Left renal cortex interstitium (tissue), 4 donors: ENCODE data around the gene PLA2G2D. TPM values are rescaled to one million over a fixed set of nuclear protein-coding genes. Genes with fewer than 3 reads are reported as not detected.

Source experiments
- DNase-seq, 4 donors: peaks; one replicate each; pipeline ENCODE4 v3.0.0-alpha.2; 2013; ENCODE audit warnings: low read depth in 4 of 4, low spot score in 2 of 4, missing footprints in 1 of 4
- polyA plus RNA-seq, 4 donors: library from polyadenylated mRNA; unstranded; fragments of 120-200 nt; gene quantifications; one replicate each; pipeline ENCODE4 v1.2.1, GENCODE V29; 2013; ENCODE audit not compliant: insufficient read length in 4 of 4

Gene PLA2G2D
- polyA plus RNA-seq, 4 donors: 0.05 to 0.06 (median 0.06) TPM; not detected in 1

DNA sequence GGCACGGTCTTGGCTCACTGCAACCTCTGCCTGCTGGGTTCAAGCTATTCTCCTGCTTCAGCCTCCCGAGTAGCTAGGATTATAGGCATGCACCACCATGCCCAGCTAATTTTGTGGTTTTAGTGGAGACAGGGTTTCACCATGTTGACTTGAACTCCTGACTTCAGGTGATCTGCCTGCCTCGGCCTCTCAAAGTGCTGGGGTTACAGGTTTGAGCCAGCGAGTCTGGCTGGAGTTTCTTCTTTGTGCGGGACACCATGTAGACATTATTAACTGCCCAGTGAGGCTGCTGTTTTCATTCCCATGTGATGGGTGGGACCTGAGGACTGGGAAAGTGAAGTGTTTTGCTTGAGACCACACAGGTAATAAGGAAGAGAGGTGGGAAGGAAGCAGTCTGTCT, 26.0 kb downstream of the PLA2G2D start:
- no peak for DNase-seq

DNA sequence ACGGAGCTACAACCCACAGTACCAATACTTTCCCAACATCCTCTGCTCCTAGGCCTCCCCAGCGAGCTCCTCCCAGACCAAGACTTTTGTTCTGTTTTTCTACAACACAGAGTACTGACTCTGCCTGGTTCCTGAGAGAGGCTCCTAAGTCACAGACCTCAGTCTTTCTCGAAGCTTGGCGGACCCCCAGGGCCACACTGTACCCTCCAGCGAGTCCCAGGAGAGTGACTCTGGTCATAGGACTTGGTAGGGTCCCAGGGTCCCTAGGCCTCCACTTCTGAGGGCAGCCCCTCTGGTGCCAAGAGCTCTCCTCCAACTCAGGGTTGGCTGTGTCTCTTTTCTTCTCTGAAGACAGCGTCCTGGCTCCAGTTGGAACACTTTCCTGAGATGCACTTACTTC, 28.7 kb downstream of the PLA2G2D start:
- DNase-seq: no peak

DNA sequence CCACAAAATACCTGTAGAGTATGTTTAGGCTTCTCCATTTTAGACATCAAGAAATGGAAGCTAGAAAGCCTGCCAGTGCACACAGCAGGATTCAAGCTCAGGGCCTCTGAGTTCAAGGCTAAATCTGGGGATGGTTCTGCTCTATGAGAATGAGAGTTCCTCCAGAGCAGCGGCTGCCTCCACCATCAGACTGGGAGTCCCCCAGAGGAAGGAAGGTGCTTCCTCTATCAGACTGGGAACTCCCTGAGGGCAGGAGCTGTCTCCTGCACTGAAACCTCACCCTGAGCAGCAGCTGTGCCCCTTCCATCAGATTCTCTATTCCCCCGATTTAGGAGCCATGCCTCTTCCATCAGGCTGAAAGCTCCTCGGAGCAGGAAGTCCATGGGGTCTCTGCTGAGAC, 29.2 kb downstream of the PLA2G2D start:
- DNase-seq: no peak

DNA sequence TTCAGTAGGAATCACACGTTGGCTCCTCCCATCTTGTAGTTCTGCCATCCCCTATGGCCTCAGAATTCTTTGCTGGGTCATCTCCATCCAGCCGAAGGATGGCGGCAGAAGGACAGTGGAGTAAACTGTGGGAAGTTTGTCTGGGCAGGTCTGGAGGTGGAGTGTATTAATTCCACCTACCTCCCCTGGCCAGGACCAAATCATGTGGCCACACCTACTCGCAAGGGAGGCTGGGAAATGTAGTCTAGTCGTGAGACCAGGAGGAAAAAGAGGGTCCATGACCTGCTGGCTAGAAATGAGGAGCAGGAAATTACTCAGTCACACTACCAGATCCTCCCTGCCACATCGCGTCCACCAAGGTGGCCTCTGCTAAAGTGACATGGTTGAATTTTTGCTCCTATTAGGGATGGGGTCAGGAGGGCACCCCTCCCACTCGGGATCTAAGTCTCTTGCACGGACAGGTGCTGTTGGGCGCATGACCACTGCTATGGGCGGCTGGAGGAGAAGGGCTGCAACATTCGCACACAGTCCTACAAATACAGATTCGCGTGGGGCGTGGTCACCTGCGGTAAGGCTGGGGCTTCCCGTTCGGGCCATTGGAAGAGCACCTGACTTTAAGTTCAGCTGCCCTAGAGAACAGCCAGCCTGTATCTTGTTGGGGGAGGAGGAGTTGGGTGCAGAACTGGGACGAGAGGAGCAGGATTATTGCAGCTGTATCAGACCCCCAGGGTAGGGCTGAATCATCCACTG, 29.8 kb downstream of the PLA2G2D start:
- no peak for DNase-seq

DNA sequence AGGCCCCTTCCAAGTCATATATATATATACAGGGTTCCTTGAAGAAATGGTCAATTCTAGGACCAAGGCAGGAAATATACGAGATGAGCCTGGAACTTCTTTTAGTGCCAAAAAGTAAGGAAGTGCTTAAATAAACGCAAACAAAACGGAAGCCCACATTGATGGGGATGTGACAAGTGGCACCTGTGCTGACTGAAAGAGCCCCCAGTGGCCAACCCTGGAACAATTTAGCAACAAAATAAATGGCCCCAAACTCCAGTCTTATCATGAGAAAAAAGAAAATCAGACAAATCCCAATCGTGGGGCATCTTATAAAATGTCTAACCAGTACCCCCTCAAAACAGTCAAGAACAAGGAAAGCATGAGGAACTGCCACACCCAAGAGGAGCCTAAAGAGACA, 31.7 kb downstream of the PLA2G2D start:
- no peak for DNase-seq

DNA sequence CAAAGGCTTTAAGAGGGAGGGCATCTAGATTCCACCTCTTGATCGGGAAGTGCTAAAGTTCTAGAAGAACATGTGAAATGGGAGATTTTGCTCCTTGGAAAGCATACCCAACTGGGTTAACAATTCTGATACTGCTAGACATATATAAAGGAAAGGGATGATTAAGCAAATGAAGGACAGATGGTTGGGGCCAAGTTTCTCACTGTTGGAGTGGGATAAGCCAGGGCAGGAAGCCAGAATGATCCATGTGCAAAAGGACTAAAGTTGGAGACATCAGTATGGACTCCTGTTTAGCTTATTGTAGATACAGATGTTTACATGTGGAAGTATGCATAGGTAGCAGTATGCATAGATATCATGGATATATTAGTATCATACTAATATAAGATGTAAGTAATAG, 32.5 kb downstream of the PLA2G2D start:
- no peak for DNase-seq

DNA sequence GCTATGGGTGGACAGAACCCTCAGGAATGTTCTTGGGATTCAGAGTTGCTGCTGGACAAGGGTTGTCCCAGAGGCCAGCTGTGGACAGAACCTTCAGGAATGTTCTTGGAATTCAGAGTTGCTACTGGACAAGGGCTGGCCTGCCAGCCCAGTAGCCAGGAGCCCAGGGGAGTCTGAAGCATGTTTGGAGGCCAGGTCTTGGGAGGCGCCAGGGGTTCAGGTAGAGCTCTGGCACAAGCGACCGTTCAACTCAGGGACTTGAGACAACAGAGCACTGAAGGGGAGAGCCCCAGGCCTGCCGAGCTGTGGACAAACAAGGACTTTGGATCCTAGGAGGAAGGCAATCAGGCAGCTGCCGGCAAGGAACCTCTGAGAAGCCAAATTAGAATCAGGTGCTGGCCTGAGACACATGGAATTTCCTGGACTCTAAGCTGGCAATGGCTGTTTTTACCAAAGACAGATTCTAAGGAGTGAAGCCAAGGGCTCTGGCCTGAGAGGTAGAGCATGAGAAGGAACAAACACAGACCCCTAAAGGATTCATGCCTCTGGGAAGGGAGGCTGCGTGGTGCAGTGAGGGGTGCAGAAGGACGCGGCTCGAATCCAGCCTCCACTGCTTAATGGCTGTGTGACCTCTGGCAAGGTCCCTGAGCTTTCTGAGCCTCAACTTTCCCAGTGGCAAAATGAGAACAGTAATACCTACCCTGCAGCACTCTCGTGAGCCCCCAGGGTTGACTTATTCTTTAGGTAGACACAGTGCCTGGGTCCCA, 36.0 kb downstream of the PLA2G2D start:
- DNase-seq: no peak

DNA sequence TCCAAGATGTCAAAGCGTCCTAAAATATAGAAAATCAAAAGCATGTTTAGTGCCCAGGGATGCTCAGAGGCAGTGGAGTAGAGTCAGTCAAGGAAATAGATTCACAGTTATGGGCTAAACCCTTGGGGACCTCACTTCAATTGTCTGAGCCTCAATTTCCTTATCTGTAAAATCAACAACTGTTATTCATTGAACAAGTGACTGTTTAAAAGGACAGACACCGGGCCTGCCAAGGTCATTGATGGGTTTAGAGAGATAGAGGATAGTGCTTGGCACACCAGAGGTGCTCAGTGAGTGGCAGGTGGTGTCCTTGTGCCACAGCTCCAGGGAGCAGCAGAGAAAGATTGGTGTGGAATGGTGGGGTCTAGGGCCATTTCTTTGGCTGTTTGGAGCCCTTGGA, 36.6 kb downstream of the PLA2G2D start:
- DNase-seq: no peak

DNA sequence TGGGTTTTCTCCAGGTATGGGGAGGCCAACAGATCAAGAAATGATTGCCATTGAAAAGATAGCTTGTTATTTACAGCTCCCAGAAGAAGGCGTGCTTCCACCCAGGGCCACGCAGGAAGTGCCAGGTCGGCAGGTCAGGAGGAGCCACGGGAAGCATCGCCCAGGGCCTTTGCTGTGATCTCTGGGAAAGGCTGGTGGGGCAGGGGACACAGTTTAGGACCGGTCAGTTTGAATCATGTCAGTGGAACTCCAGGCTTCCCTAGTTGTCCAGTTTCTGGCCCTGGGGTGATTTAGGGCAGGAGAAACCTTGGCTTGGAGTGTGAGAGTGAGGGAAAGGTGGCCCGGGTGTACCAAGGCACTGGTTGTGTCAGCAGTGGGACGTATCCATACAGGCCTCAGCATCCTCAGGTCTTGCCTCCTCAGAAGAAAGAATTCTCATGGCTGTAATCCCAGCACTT, 38.0 kb downstream of the PLA2G2D start:
- no peak for DNase-seq

DNA sequence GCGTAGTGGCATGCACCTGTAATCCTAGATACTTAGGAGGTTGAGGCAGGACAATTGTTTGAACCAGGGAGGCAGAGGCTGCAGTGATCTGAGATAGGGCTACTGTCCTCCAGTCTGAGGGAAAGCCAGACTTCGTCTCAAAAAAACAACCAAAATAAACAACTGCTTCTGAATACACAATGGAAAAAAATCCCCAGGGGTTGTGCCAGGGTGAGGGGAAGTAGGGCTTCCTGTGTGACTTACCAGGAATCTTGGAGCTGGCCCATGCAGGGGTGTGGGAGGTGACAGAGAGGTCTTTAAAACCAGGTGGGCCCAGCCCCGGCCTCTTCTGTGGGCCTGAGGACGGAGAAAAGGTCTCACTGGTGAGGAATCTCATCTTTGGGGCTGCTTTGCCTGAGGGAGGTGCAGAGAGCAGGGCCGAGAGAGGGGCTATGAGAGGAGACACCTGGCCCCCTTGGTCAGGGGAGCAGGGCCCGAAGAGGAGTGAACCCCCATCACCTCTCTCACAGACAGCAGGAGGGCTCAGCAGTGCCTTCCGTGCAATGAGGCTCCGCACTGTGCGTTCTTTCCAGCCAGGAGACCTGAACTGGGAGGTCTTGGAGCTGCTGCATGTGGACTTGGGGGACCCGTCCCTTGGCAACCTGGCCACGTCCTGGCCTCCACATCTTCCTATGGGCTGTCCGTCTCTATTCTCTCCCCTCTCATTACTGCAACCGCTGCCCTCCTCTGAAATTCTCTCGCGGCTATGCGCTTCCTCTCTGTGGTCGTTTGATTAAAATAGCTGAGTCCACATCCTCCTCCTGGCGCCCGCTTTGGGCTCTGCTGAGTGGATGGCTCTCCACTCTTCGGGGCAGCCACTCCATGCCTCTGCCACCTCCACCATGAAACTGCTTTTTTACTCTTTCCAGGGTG, 38.6 kb downstream of the PLA2G2D start:
- no peak for DNase-seq

DNA sequence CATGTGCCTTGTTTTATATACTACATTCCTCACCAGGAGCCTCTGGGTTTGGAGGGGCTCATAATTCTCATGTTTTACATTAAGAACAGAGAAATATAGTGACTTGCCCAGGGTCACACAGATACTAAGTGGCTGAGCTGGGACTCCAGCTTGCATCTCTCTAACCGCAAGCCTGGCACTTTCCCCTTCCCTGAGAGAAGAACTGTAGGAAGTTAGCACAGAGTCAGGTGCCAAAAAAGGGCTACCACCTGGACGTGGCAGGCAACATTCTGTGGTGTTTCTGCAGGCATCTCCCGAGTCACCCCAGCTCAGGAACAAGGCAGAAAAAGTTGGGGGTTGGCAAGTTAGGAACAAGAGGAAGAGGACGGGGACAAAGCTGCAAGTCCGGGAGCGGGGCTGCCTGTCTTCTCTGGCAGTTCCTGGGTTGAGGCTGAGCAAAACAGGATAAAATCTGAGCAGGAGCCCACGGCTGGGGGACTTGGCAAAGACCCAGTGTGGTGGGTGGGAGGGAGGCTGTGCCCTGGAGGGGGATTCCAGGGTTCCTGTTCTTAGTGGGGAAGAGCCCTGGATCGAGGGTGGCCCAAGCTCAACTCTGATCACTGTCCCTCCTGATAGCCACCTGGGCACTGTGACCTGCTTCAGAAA, 39.6 kb downstream of the PLA2G2D start:
- DNase-seq: no peak

DNA sequence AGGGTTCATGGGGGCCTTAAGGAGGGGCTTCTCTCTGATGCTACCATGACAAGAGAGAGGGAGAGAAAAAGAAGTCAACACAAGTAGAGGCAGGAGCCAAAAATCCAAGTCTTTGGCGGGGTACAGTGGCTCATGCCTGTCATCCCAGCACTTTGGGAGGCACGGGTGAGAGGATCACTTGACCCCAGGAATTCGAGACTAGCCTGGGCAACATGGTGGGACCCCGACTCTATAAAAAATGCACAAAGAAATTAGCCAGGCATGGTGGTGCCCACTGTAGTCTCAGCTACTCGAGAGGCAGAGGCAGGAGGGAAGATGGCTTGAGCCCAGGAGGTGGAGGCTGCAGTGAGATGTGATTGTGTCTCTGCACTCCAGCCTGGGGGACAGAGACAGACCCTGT, 40.6 kb downstream of the PLA2G2D start:
- no peak for DNase-seq

DNA sequence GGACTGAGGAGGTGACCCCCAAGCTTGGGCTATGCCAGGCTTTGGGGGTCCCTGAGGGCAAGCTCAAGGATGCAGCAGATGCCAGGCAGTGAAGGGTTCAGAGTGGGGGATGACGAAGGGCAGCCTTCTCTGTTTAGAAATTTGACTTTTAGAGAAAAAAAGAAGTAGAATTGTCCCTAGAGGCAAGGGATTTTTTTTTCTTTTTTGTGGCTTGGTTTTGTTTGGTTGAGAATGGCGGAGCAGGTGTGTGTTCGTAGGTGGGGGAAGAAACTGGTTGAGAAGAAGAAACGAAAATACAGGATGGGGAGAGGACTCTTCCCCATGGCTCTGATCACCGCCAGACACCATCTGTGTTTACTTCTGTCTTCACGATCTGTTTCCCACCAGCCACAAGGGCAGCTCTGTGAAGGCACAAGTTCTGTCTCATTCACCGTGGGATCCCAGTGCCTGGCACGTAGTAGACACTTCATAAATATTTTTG, 41.1 kb downstream of the PLA2G2D start:
- no peak for DNase-seq

DNA sequence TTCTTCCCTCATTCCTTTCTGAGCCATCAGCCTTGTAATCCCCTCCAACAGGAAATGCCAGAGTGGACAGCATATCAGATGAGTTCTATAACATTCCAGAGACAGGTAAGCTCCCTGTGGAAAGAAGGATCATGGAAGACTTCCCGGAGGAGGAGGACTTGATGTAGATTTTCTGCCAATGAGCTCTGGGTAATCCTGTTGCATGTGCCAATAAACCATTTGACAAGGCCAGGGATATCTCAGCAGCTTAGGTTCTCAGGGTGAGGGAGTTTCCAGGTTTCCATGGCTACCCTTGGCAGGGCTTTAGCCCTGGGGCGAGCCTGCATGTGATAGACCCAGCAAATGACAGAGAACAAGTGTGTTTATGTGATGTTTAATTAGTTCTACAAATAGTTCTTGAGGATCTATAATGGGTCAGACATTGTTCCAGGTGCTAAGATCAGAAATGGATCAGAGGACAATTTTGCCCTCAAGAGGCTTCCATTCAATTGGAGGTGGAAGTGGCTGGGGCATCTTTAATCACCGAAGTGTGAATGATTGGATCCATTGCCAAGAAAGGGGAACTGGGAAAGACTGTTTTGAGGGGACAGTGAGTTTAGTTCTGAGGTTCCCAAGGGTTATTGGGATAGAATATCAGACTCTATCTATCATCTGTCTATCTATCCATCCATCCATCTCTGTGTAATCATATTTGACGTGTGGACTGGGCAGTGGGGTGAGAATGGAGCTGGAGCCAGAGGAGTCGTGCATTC, 42.5 kb downstream of the PLA2G2D start:
- no peak for DNase-seq

DNA sequence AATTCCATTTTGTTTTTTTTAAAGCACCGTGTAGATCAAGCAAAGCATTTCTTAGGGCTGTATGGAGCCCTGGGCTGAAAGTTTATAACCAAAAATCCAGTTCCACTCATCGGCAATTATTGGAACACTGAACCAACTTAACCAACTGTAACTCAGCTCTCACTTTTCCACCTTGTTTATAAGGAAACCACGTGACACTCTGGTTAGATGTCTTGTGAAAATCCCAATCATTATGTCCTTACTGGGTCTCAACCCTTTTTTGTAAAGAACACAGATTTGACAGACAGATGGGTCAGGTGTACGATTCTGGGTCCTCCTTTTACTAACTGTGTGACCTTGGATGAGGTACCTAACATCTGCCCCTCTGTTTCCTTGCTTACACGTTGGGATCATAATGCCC, 43.1 kb downstream of the PLA2G2D start:
- no peak for DNase-seq

DNA sequence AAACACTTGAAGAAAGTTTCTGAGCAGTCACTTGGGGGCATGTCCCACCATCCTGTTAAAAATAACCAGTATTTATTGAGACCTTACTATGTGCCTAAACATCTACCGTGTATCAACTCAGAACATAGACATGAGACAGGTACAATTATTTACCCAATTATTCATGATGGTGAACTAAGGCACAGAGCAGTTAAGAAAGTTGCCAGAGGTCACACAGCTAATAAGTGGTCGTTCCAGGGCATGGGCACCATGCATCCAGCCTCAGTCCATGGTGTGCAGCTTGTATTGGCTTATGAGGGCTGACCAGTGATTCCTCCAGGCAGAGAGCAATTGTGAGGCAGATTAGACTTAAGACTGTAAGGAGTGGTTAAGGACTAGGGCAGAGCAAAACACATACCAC, 44.0 kb downstream of the PLA2G2D start:
- no peak for DNase-seq

DNA sequence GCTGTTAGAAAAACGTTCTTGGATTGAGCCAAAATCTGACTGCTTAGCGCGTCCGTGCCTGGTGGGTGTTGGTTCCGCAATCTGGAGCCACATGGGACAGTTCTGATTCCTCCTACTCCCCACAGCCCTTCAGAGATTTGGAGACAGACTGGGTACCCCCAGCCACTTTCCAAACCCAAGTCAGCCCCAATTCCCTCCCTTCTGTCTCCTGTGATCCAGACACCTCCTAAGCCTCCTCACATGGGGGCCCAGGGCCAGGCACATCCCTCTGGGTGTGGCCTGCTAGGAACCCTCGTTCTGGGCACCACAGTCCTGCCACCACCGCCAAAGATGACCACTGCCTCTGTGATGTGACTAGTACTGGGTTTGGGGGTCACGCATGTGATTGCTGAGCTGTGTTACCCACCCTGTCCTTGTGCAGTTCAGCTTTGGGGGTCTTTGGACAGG, 44.6 kb downstream of the PLA2G2D start:
- DNase-seq: no peak

DNA sequence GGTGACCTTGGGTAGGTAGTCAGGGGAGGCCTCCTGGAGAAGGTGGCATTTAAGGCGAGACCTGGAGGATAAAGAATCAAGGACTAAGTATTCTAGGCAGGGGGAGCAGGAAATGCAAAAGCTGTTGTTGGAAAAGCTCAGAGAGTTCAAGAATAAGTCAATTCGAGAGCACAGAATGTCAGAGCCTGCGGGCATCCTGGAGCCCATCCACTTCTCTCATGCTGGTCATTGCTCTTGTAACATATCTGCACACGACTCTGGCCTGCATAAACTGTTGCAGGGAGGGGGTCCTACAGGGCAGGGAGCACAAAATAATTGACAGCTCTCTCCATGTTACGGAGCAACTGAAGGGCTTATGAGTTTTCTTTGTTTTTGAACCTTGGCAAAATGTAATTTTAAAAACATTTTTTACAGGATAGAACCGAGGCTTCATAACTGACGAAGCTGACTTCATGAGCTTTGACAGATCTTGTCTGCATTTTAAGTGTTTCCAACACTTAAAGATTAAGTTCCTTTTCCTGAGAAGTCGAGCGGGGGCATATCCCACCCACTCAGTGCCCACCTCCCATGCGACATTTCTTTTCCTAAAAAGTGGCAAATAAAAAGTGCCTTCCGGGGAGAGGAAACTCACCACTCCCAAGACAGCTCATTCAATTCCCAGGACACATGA, 45.1 kb downstream of the PLA2G2D start:
- no peak for DNase-seq

DNA sequence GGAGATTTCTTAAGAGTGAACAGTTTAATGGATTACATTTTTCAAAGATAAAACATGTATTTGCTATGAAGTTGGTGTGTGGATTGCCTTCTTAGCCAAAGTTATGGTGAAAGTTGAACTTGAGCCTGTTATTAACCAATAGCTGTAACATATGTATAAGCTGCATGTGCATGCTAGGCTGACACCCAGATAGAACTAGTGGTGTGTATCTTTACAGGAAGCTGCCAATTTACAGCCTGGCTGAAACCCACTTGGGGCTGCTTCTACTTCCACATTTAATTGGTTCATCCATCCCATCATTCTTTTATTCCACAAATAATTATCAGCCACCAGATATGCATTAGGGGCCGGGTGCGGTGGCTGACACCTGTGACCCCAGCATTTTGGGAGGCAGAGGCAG, 46.1 kb downstream of the PLA2G2D start:
- DNase-seq: no peak
